ENCODE results near the gene PTGS2.
A peak's percentile ranks its signal among the peaks of the same experiment; 100 is the strongest.

The PTGS2 gene

GRCh38 chr1:186680245-186681061 is at the start of gene PTGS2:
Gene PTGS2, minus strand, starts transcription at chr1:186680423. Its CDS starts 133 bp downstream, at chr1:186680290.
- peak; percentile 18 to 76 for DNase-seq

- DNase-seq = peak in 1 of 2 donors; percentile 21
These were observed 42.6 kb upstream of the PTGS2 start for GRCh38 chr1:186722711-186723309.

- no peak for DNase-seq
These were observed 37.1 kb upstream of the PTGS2 start for GRCh38 chr1:186717286-186717685.

- DNase-seq = no peak
These were observed 35.9 kb upstream of the PTGS2 start for GRCh38 chr1:186715887-186716809.

- no peak for DNase-seq
These were observed 30.5 kb upstream of the PTGS2 start for GRCh38 chr1:186710696-186711095.

GRCh38 chr1:186708694-186709097 is 28.5 kb upstream of the PTGS2 start:
- DNase-seq = no peak

GRCh38 chr1:186703209-186703766 is 23.1 kb upstream of the PTGS2 start:
- DNase-seq = no peak

GRCh38 chr1:186700722-186701121 is 20.5 kb upstream of the PTGS2 start:
- no peak for DNase-seq

GRCh38 chr1:186699519-186699918 is 19.3 kb upstream of the PTGS2 start:
- DNase-seq = no peak

GRCh38 chr1:186689907-186690306 is 9.7 kb upstream of the PTGS2 start:
- DNase-seq = no peak

- DNase-seq = no peak
These were observed 9.2 kb upstream of the PTGS2 start for GRCh38 chr1:186689376-186689775.

- DNase-seq = no peak
These were observed 3.6 kb upstream of the PTGS2 start for GRCh38 chr1:186683652-186684410.

GRCh38 chr1:186682736-186683135 is 2.5 kb upstream of the PTGS2 start:
- no peak for DNase-seq

- no peak for DNase-seq
These were observed 1.6 kb upstream of the PTGS2 start for GRCh38 chr1:186681801-186682200.

- DNase-seq = no peak
These were observed 898 bp upstream of the PTGS2 start for GRCh38 chr1:186681121-186681520.

GRCh38 chr1:186679924-186680244 is 339 bp downstream of the PTGS2 start:
- DNase-seq = no peak

- no peak for DNase-seq
These were observed 2.1 kb downstream of the PTGS2 start for GRCh38 chr1:186678155-186678554.

- no peak for DNase-seq
These were observed 7.6 kb downstream of the PTGS2 start for GRCh38 chr1:186672596-186672995.

- DNase-seq = no peak
These were observed 8.1 kb downstream of the PTGS2 start for GRCh38 chr1:186672131-186672530.

- no peak for DNase-seq
These were observed 8.9 kb downstream of the PTGS2 start for GRCh38 chr1:186671136-186671825.

GRCh38 chr1:186670297-186671135 is 9.7 kb downstream of the PTGS2 start:
- no peak for DNase-seq

Measured in CD4-positive, alpha-beta T cell treated with Interleukin-1 beta for 1 hour (primary cell).